Mesenchymal stem cell (in vitro differentiated cells and primary cell): Measurements from ENCODE around the gene ARMC9.

Source experiments
- DNase-seq: peaks from one replicate; pipeline ENCODE4 v3.0.0-alpha.2; 2013
- H2AFZ ChIP-seq: one replicate; pipeline ENCODE4 v1.6.1; 2013; ENCODE audit warnings: low read depth, mild to moderate bottlenecking, control low read depth, inconsistent platforms, low read length, moderate library complexity
- H2AK5ac ChIP-seq: 2 replicates; pipeline ENCODE4 v1.6.1; 2013; ENCODE audit warnings: low read length, moderate library complexity, mild to moderate bottlenecking, inconsistent platforms; ENCODE audit not compliant: severe bottlenecking
- H2BK120ac ChIP-seq: one replicate; pipeline ENCODE4 v1.6.1; 2013; ENCODE audit warnings: low read depth, mild to moderate bottlenecking, inconsistent platforms, low read length, moderate library complexity
- H2BK12ac ChIP-seq, 2 experiments: one replicate each; pipeline ENCODE4 v1.6.1; 2013; ENCODE audit warnings: inconsistent platforms in 2 of 2, low read length in 2 of 2, mild to moderate bottlenecking in 2 of 2, moderate library complexity in 2 of 2, control low read depth in 1 of 2
- H2BK15ac ChIP-seq: one replicate; pipeline ENCODE4 v1.6.1; 2013; ENCODE audit warnings: mild to moderate bottlenecking, low read depth, inconsistent platforms; ENCODE audit not compliant: poor library complexity, severe bottlenecking
- H2BK5ac ChIP-seq: 2 replicates; pipeline ENCODE4 v1.6.1; 2013; ENCODE audit warnings: low read depth, mild to moderate bottlenecking, low read length, control low read depth, inconsistent platforms; ENCODE audit not compliant: poor library complexity, severe bottlenecking
- H3K14ac ChIP-seq, 2 experiments: one replicate each; pipeline ENCODE4 v1.6.1; 2013; ENCODE audit warnings: inconsistent platforms in 2 of 2, low read length in 2 of 2, control low read depth in 1 of 2, mild to moderate bottlenecking in 1 of 2, moderate library complexity in 1 of 2
- H3K18ac ChIP-seq, 2 experiments: one replicate each; pipeline ENCODE4 v1.6.1; 2013; ENCODE audit warnings: inconsistent platforms in 2 of 2, low read length in 2 of 2, control low read depth in 1 of 2, low read depth in 1 of 2, mild to moderate bottlenecking in 1 of 2
- H3K23ac ChIP-seq, 2 experiments: one replicate each; pipeline ENCODE4 v1.6.1; 2013; ENCODE audit warnings: inconsistent platforms in 2 of 2, low read length in 2 of 2, mild to moderate bottlenecking in 2 of 2, moderate library complexity in 2 of 2, control low read depth in 1 of 2
- H3K27ac ChIP-seq: 2 replicates; pipeline ENCODE4 v1.5.1; 2013; ENCODE audit warnings: mild to moderate bottlenecking, moderate library complexity, low read length, control low read depth, inconsistent platforms; ENCODE audit not compliant: poor library complexity, severe bottlenecking
- H3K27me3 ChIP-seq, 2 experiments: 2 replicates each; pipeline versions ENCODE4 v1.6.1 to v1.7.0; 2013; ENCODE audit warnings: low read length in 2 of 2, mild to moderate bottlenecking in 2 of 2, moderate library complexity in 2 of 2, control low read depth in 1 of 2, inconsistent platforms in 1 of 2; ENCODE audit not compliant: control insufficient read depth in 1 of 2, insufficient read depth in 1 of 2
- H3K36me3 ChIP-seq, 2 experiments: 2 replicates each; pipeline versions ENCODE4 v1.6.1 to v1.7.0; 2013; ENCODE audit warnings: low read length in 2 of 2, control low read depth in 1 of 2, inconsistent platforms in 1 of 2, low read depth in 1 of 2, mild to moderate bottlenecking in 1 of 2; ENCODE audit not compliant: insufficient read depth in 2 of 2, control insufficient read depth in 1 of 2
- H3K4ac ChIP-seq, 2 experiments: one replicate each; pipeline ENCODE4 v1.6.1; 2013; ENCODE audit warnings: inconsistent platforms in 2 of 2, low read length in 2 of 2, mild to moderate bottlenecking in 2 of 2, moderate library complexity in 2 of 2, control low read depth in 1 of 2, low read depth in 1 of 2
- H3K4me1 ChIP-seq: 2 replicates; pipeline ENCODE4 v1.6.1; 2013; ENCODE audit warnings: low read depth, low read length, control low read depth; ENCODE audit not compliant: control insufficient read depth, insufficient read depth
- H3K4me2 ChIP-seq: 2 replicates; pipeline ENCODE4 v1.6.1; 2013; ENCODE audit warnings: low read length, mild to moderate bottlenecking, inconsistent platforms; ENCODE audit not compliant: poor library complexity, severe bottlenecking
- H3K4me3 ChIP-seq, 2 experiments: 2 replicates each; pipeline versions ENCODE4 v1.5.1 to v1.7.0; 2013; ENCODE audit warnings: low read length in 2 of 2, mild to moderate bottlenecking in 2 of 2, control low read depth in 1 of 2, low read depth in 1 of 2; ENCODE audit not compliant: insufficient read depth in 1 of 2
- H3K79me1 ChIP-seq: replicated peaks from 2 replicates; pipeline ENCODE4 v1.6.1; 2013; ENCODE audit warnings: mild to moderate bottlenecking, control low read depth, low read length, inconsistent platforms; ENCODE audit not compliant: poor library complexity, severe bottlenecking
- H3K9ac ChIP-seq: 2 replicates; pipeline ENCODE4 v1.7.0; 2013; ENCODE audit warnings: mild to moderate bottlenecking, low read length, moderate library complexity
- H3K9me3 ChIP-seq: 2 replicates; pipeline ENCODE4 v1.7.0; 2013; ENCODE audit warnings: mild to moderate bottlenecking, low read length; ENCODE audit not compliant: control insufficient read depth
- H4K8ac ChIP-seq: one replicate; pipeline ENCODE4 v1.6.1; 2013; ENCODE audit warnings: inconsistent platforms, mild to moderate bottlenecking, low read length, moderate library complexity
- H4K91ac ChIP-seq: one replicate; pipeline ENCODE4 v1.6.1; 2013; ENCODE audit warnings: mild to moderate bottlenecking, low read length, inconsistent platforms
- WGBS: methylation state at CpG from one replicate; pipeline ENCODE4 v1.1.7; 2013; ENCODE audit warnings: mixed read lengths; 5-methylcytosine and 5-hydroxymethylcytosine counted together

ARMC9 gene

GRCh38 chr2:231336236-231336635 is 137.8 kb downstream of the ARMC9 start:
- no peak overlapping the region for H2AFZ ChIP-seq
- 93% methylated on average over 11 of the region's 11 CpGs for WGBS
- no peak overlapping the region for H3K9ac ChIP-seq
- no peak overlapping the region for H3K18ac ChIP-seq
- no peak overlapping the region for H2BK12ac ChIP-seq
- no peak overlapping the region for H3K4me3 ChIP-seq
- no peak overlapping the region for H3K4me2 ChIP-seq
- no peak overlapping the region for H2AK5ac ChIP-seq
- H3K14ac ChIP-seq = no peak overlapping the region
- H3K23ac ChIP-seq = no peak overlapping the region
- H3K36me3 ChIP-seq = peaks cover 66 to 77% of the 10 kb centered on the region in 2 experiments
- no peak overlapping the region for H3K4ac ChIP-seq
- no peak overlapping the region for H2BK5ac ChIP-seq
- H2BK120ac ChIP-seq = no peak overlapping the region
- no peak overlapping the region for H3K27ac ChIP-seq
- no peak for DNase-seq
- no peak overlapping the region for H4K8ac ChIP-seq
- no peaks in the 10 kb centered on the region for H3K9me3 ChIP-seq
- H4K91ac ChIP-seq = peak overlapping the region; percentile 35
- H2BK15ac ChIP-seq = no peak overlapping the region
- H3K27me3 ChIP-seq = no peaks in the 10 kb centered on the region
- H3K79me1 ChIP-seq = peaks cover 25% of the 10 kb centered on the region
- H3K4me1 ChIP-seq = peaks cover 7% of the 10 kb centered on the region

DNA sequence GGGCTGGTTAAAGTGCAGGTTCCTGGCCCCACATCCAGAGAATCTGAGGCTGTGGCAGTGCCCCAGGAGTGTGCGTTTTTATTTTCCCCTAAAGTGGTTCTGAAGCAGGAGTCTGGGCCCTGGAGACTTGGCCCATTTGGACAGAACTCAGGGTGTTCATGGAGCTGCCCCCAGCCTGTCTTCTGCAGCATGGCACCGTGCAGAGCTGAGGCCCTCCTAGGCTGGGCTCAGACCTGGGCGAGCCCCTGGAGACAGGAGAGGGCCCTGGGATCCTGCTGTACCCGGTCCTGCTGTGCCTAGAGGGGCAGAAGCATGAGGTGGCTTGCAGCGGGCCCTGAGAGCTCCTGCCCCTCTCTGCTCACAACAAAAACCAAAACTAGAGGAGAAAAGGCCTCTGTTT is 138.3 kb downstream of the ARMC9 start:
- H3K36me3 ChIP-seq = peaks cover 62 to 77% of the 10 kb centered on the region in 2 experiments
- WGBS = 97% methylated on average over 5 of the region's 5 CpGs

DNA sequence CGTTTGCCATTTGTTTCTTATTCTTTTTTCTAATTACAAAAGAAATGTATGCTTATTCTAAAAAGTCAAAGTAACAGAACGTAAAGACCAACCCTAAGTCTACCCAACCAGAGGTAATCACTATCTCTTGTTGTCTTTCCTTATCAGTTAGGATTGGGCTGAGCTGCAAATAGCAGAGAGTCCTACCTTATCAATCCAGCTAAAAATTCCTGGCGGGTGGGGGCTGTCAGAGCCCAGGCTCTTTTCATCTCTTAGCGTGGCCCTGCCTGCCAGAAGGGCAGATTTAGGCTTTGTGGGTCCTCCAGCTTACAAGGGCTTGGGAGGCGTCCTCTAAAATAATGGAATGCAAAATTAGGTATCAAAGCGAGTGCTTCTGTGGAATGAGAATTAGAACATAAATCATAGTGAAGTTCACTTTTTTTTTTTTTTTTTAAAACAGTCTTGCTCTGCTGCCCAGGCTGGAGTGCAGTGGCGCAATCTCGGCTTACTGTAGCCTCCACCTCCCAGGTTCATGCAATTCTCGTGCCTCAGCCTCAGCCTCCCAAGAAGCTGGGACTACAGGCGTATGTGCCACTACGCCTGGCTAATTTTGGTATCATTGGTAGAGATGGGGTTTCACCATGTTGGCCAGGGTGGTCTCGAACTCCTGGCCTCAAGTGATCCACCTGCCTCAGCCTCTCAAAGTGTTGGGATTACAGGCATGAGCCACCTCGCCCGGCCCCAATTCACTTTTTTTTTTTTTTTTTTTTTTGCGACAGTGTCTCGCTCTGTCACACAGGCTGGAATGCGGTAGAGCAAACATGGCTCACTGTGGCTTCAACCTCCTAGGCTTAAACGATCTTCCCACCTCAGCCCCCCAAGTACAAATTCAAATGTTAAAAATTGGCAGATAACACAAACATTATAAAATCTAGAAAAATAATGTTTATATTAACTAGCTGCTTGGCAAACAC is 139.7 kb downstream of the ARMC9 start:
- Histone ChIP-seq H2AFZ (no peak overlapping the region), H3K18ac (no peak overlapping the region), H3K4me3 (no peak overlapping the region), H3K14ac (no peak overlapping the region), H4K91ac (no peak overlapping the region), H3K4me1 (peaks cover 7% of the 10 kb centered on the region), H2BK120ac (no peak overlapping the region), H3K9ac (no peak overlapping the region), H3K36me3 (peaks cover 56 to 75% of the 10 kb centered on the region in 2 experiments), H2BK5ac (no peak overlapping the region), H2BK15ac (no peak overlapping the region), H2BK12ac (no peak overlapping the region), H3K4ac (no peak overlapping the region), H3K79me1 (peaks cover 24% of the 10 kb centered on the region), H3K23ac (no peak overlapping the region), H3K4me2 (no peak overlapping the region), H4K8ac (no peak overlapping the region), H2AK5ac (no peak overlapping the region), H3K27me3 (no peaks in the 10 kb centered on the region), H3K27ac (no peak overlapping the region), H3K9me3 (no peaks in the 10 kb centered on the region)
- WGBS = 88% methylated on average over 12 of the region's 18 CpGs
- DNase-seq = no peak

More for the DNA sequence above, 138.3 kb downstream of the ARMC9 start:
- peaks cover 25% of the 10 kb centered on the region for H3K79me1 ChIP-seq
- no peak for DNase-seq
- H2AFZ ChIP-seq = no peak overlapping the region
- no peak overlapping the region for H2BK15ac ChIP-seq
- no peak overlapping the region for H2AK5ac ChIP-seq
- H3K18ac ChIP-seq = no peak overlapping the region
- H3K9me3 ChIP-seq = no peaks in the 10 kb centered on the region
- no peak overlapping the region for H2BK5ac ChIP-seq
- H2BK12ac ChIP-seq = no peak overlapping the region
- H3K27me3 ChIP-seq = no peaks in the 10 kb centered on the region
- H3K9ac ChIP-seq = no peak overlapping the region
- H3K4me1 ChIP-seq = peaks cover 7% of the 10 kb centered on the region
- no peak overlapping the region for H3K4ac ChIP-seq
- H3K4me3 ChIP-seq = no peak overlapping the region
- H4K8ac ChIP-seq = no peak overlapping the region
- no peak overlapping the region for H3K4me2 ChIP-seq
- no peak overlapping the region for H2BK120ac ChIP-seq
- H4K91ac ChIP-seq = no peak overlapping the region
- no peak overlapping the region for H3K27ac ChIP-seq
- H3K14ac ChIP-seq = no peak overlapping the region
- H3K23ac ChIP-seq = no peak overlapping the region

DNA sequence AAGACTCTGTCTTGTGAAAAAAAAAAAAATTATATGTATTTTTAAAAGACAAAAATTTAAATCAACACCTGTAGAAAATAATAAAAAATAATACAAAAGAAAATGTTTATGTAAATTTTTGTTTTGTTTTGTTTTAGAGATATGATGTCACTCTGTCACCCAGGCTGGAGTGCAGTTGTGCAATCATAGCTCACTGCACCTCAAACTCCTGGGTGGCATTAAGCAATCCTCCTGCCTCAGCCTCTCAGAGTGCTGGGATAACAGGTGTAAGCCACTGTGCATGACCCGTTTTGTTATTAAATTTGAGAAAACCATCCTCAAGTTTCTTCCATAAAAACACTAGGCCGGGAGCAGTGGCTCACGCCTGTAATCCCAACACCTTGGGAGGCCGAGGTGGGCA is 140.9 kb downstream of the ARMC9 start:
- Histone ChIP-seq H4K91ac (no peak overlapping the region), H3K18ac (no peak overlapping the region)

More for the DNA sequence above, 140.9 kb downstream of the ARMC9 start:
- H3K9me3 ChIP-seq = no peaks in the 10 kb centered on the region
- H3K4me3 ChIP-seq = no peak overlapping the region
- H3K23ac ChIP-seq = no peak overlapping the region
- no peak for DNase-seq
- no peak overlapping the region for H3K9ac ChIP-seq
- no peak overlapping the region for H4K8ac ChIP-seq
- peaks cover 47 to 75% of the 10 kb centered on the region in 2 experiments for H3K36me3 ChIP-seq
- no peak overlapping the region for H2BK15ac ChIP-seq
- H3K79me1 ChIP-seq = peaks cover 25% of the 10 kb centered on the region
- H3K4ac ChIP-seq = no peak overlapping the region
- no peak overlapping the region for H3K4me2 ChIP-seq
- H2BK5ac ChIP-seq = no peak overlapping the region
- no peak overlapping the region for H3K14ac ChIP-seq
- no peak overlapping the region for H2AK5ac ChIP-seq
- peaks cover 6% of the 10 kb centered on the region for H3K4me1 ChIP-seq
- 95% methylated on average over 4 of the region's 4 CpGs for WGBS
- H2AFZ ChIP-seq = no peak overlapping the region
- no peak overlapping the region for H2BK120ac ChIP-seq
- H3K27ac ChIP-seq = no peak overlapping the region
- no peaks in the 10 kb centered on the region for H3K27me3 ChIP-seq
- no peak overlapping the region for H2BK12ac ChIP-seq
